ENCODE measurements around the gene SNTB2. TPM values are rescaled to one million over a fixed set of nuclear protein-coding genes. Genes with fewer than 3 reads are reported as not detected.
A peak's percentile ranks its signal among the peaks of the same experiment; 100 is the strongest.

The SNTB2 gene
- polyA plus RNA-seq, 1 of the 3 experiments (the other 2 are of a cell fraction) = 13.0 TPM

DNA sequence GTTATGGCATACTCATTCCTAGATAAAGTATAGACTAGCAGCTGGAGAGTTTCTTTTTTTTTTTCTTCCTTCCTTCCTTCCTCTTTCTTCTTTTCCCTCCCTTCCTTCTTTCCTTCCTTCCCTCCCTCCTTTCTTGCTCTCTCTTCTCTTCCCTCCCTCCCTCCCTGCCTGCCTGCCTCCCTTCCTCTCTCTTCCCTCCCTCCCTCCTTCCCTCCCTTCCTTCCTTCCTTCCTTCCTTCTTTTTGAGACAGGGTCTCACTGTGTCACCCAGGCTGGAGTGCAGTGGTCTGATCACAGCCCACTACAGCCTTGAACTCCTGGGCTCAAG, 7.0 kb upstream of the SNTB2 start:
- peak overlapping the region; percentile 36; the same call in 1 of the 2 replicates for H3K4me2 ChIP-seq
- no peak overlapping the region for H3K9ac ChIP-seq
- H3K9me3 ChIP-seq = no peaks in the 10 kb centered on the region
- no peaks in the 10 kb centered on the region for H3K27me3 ChIP-seq (ENCODE audit: insufficient read depth)
- ChIA-PET CTCF (interaction anchor here (0.7 to 1.7 kb wide), 4 partner anchors 11 to 60 kb away, joined by 3 to 4 read pairs (median 4); no protein-coding TSS in a partner anchor), POLR2A (interaction anchor here (1.3 to 1.4 kb wide), 2 partner anchors 8 to 9 kb away, joined by 3 read pairs; no protein-coding TSS in a partner anchor)
- H3K4me1 ChIP-seq (ENCODE audit: control insufficient read depth in 1 of 2, insufficient read depth in 2 of 2, low read depth in 1 of 2, low read length in 1 of 2) = peaks cover 15 to 16% of the 10 kb centered on the region in 2 experiments
- no peak for TF ChIP-seq GABPA (IDR thresholded peaks at IDR 0.05; ENCODE audit: low read depth)
- TF ChIP-seq CTCF (IDR thresholded peaks at IDR 0.05) = no peak
- TF ChIP-seq NFIC (IDR thresholded peaks at IDR 0.05; ENCODE audit: borderline replicate concordance) = no peak
- H3K9me2 ChIP-seq = no peaks in the 10 kb centered on the region
- no peaks in the 10 kb centered on the region for H3K36me3 ChIP-seq (replicated peaks in 1 of 2; ENCODE audit: control insufficient read depth in 1 of 2, insufficient read depth in 2 of 2, low read length in 1 of 2)
- no peak overlapping the region for H2AFZ ChIP-seq (ENCODE audit: low read depth)
- no peaks in the 10 kb centered on the region for H4K20me1 ChIP-seq (ENCODE audit: insufficient read depth)
- H3F3A ChIP-seq (replicated peaks; ENCODE audit: insufficient read depth) = peaks cover 29% of the 10 kb centered on the region
- peak overlapping the region; percentile 63 to 86 for H3K27ac ChIP-seq (ENCODE audit: low read depth in 2 of 2, low read length in 1 of 2)
- H3K79me2 ChIP-seq (ENCODE audit: insufficient read depth) = no peaks in the 10 kb centered on the region
- H3K4me3 ChIP-seq (ENCODE audit: low read depth in 2 of 2, low read length in 1 of 2) = no peak overlapping the region
- DNase-seq = no peak

DNA sequence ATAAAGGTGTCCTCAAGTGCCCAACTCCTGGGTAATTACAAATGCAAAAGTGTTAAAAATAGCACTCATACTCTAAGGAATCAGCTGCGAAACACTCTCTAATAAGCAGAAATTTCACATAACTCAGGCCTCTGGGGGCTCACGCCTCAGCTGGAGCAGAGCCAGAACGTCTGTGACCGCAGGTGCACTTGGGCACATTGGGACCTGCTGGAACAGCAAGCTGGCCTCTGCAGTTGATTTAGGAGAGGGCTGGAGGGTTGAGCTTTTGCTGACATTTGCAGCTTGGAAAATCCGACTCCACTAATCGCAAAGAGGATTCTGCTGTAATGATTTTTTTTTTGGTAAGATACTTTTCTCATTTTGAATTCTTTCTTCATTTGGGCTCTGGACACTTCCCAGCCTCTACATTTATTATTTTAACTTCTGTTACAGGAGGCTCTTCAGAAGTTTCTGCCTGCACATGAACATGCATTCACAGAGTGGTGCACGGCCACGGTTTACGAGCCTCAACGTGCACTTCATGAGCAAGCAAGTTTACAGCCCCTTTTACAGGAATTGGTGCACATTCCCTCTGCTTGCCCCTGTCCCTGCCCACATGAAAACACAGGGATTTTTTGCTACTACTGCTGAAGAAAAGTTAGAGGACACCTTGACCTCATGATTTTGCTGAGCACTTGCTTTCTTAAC, 4.1 kb upstream of the SNTB2 start:
- no peaks in the 10 kb centered on the region for H3K27me3 ChIP-seq (ENCODE audit: insufficient read depth)
- no peak for TF ChIP-seq TCF12 (IDR thresholded peaks at IDR 0.05)
- TF ChIP-seq, protein P1, sequence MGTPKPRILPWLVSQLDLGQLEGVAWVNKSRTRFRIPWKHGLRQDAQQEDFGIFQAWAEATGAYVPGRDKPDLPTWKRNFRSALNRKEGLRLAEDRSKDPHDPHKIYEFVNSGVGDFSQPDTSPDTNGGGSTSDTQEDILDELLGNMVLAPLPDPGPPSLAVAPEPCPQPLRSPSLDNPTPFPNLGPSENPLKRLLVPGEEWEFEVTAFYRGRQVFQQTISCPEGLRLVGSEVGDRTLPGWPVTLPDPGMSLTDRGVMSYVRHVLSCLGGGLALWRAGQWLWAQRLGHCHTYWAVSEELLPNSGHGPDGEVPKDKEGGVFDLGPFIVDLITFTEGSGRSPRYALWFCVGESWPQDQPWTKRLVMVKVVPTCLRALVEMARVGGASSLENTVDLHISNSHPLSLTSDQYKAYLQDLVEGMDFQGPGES (IDR thresholded peaks at IDR 0.05; ENCODE audit: low read depth, low read length) = no peak
- TF ChIP-seq FOSL2 (IDR thresholded peaks at IDR 0.05; ENCODE audit: borderline replicate concordance, low read depth) = no peak
- TF ChIP-seq RAD21 (IDR thresholded peaks at IDR 0.05; ENCODE audit: low read length) = no peak
- no peak for TF ChIP-seq CHD2 (IDR thresholded peaks at IDR 0.05; ENCODE audit: low read length, partially characterized antibody)
- no peak for TF ChIP-seq REST (IDR thresholded peaks at IDR 0.05; ENCODE audit: low read depth, low read length)
- TF ChIP-seq SIN3A (IDR thresholded peaks at IDR 0.05; ENCODE audit: borderline replicate concordance, low read depth, low read length) = no peak
- TF ChIP-seq TAF1 (IDR thresholded peaks at IDR 0.05; ENCODE audit: borderline replicate concordance, low read depth, low read length) = no peak
- TF ChIP-seq ELF1 (IDR thresholded peaks at IDR 0.05) = no peak
- TF ChIP-seq, protein P2, sequence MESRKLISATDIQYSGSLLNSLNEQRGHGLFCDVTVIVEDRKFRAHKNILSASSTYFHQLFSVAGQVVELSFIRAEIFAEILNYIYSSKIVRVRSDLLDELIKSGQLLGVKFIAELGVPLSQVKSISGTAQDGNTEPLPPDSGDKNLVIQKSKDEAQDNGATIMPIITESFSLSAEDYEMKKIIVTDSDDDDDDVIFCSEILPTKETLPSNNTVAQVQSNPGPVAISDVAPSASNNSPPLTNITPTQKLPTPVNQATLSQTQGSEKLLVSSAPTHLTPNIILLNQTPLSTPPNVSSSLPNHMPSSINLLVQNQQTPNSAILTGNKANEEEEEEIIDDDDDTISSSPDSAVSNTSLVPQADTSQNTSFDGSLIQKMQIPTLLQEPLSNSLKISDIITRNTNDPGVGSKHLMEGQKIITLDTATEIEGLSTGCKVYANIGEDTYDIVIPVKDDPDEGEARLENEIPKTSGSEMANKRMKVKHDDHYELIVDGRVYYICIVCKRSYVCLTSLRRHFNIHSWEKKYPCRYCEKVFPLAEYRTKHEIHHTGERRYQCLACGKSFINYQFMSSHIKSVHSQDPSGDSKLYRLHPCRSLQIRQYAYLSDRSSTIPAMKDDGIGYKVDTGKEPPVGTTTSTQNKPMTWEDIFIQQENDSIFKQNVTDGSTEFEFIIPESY (IDR thresholded peaks at IDR 0.05; ENCODE audit: borderline replicate concordance, low read depth) = no peak
- no peaks in the 10 kb centered on the region for H3K9me2 ChIP-seq
- peaks cover 25% of the 10 kb centered on the region for H3F3A ChIP-seq (replicated peaks; ENCODE audit: insufficient read depth)
- H3K27ac ChIP-seq (ENCODE audit: low read depth in 2 of 2, low read length in 1 of 2) = no peak overlapping the region
- DNase-seq = no peak
- no peaks in the 10 kb centered on the region for H3K36me3 ChIP-seq (replicated peaks in 1 of 2; ENCODE audit: control insufficient read depth in 1 of 2, insufficient read depth in 2 of 2, low read length in 1 of 2)
- H4K20me1 ChIP-seq (ENCODE audit: insufficient read depth) = no peaks in the 10 kb centered on the region
- no peak overlapping the region for H3K4me2 ChIP-seq
- ChIA-PET POLR2A (interaction anchor here (0.6 kb wide), 1 partner anchor 17 kb away, joined by 4 read pairs; no protein-coding TSS in a partner anchor), CTCF (interaction anchor here (0.8 to 1.0 kb wide), 2 partner anchors 32 to 336 kb away, joined by 3 to 4 read pairs; no protein-coding TSS in a partner anchor)
- H3K79me2 ChIP-seq (ENCODE audit: insufficient read depth) = peaks cover 5% of the 10 kb centered on the region
- no peak overlapping the region for H2AFZ ChIP-seq (ENCODE audit: low read depth)
- no peak overlapping the region for H3K4me3 ChIP-seq (ENCODE audit: low read depth in 2 of 2, low read length in 1 of 2)
- peaks cover 15 to 22% of the 10 kb centered on the region in 2 experiments for H3K4me1 ChIP-seq (ENCODE audit: control insufficient read depth in 1 of 2, insufficient read depth in 2 of 2, low read depth in 1 of 2, low read length in 1 of 2)
- no peak overlapping the region for H3K9ac ChIP-seq
- no peaks in the 10 kb centered on the region for H3K9me3 ChIP-seq
- 80% methylated on average over 9 of the region's 10 CpGs for WGBS (ENCODE audit: low lambda C conversion rate)

Measured in SK-N-SH (cell line).